WTC11 (cell line): Measurements from ENCODE around the gene VPS8. TPM values are rescaled to one million over a fixed set of nuclear protein-coding genes. Genes with fewer than 3 reads are reported as not detected.

Experiments
- ATAC-seq: fragments of 200-7000 bp; cut with Tn5 transposase; 2 replicates; pipeline ENCODE4 v1.10.0; 2021; ENCODE audit warnings: mild to moderate bottlenecking, moderate library complexity
- CTCF ChIA-PET: fragments of 300-600 bp; sonication (Branson Sonifier 250); formaldehyde crosslinking; loops from one replicate; lab custom pipeline; 2021; ENCODE audit warnings: antibody characterized with exemption; lab: Charles Lee
- POLR2A ChIA-PET: fragments of 350-600 bp; sonication (Branson Sonifier 250); formaldehyde crosslinking; loops from one replicate; lab custom pipeline; 2021; ENCODE audit warnings: antibody characterized with exemption; lab: Charles Lee
- DNase-seq: peaks from one replicate; pipeline ENCODE4 v3.0.0; 2021; ENCODE audit warnings: low spot score
- H3K27ac Mint-ChIP-seq: 2 replicates; pipeline ENCODE4 v1.8.0; 2021; ENCODE audit warnings: mixed read lengths
- H3K27me3 Mint-ChIP-seq: 2 replicates; pipeline ENCODE4 v1.8.0; 2021; ENCODE audit warnings: low read depth, mild to moderate bottlenecking, moderate library complexity, mixed read lengths
- H3K36me3 Mint-ChIP-seq: 2 replicates; pipeline ENCODE4 v1.8.0; 2021; ENCODE audit warnings: mixed read lengths
- H3K4me1 Mint-ChIP-seq: 2 replicates; pipeline ENCODE4 v1.8.0; 2022; ENCODE audit warnings: mixed read lengths
- H3K4me3 Mint-ChIP-seq: 2 replicates; pipeline ENCODE4 v1.8.0; 2021; ENCODE audit warnings: mild to moderate bottlenecking, moderate library complexity, mixed read lengths
- H3K9me3 Mint-ChIP-seq: 2 replicates; pipeline ENCODE4 v1.8.0; 2021; ENCODE audit warnings: mixed read lengths
- ATF1 ChIP-seq: sonication (generic); formaldehyde crosslinking; IDR thresholded peaks from 2 replicates; pipeline ENCODE4 v1.8.1; 2023; ENCODE audit warnings: mild to moderate bottlenecking, moderate library complexity, missing genetic modification reagents
- ATF6 ChIP-seq: sonication (generic); formaldehyde crosslinking; IDR thresholded peaks from 2 replicates; pipeline ENCODE4 v1.8.1; 2023; ENCODE audit warnings: mild to moderate bottlenecking, missing genetic modification reagents
- CTCF ChIP-seq: fragments of 200-600 bp; IDR thresholded peaks from 2 replicates; pipeline ENCODE4 v1.8.0; 2022; ENCODE audit warnings: antibody characterized with exemption
- FOXK1 ChIP-seq: sonication (generic); formaldehyde crosslinking; IDR thresholded peaks from 2 replicates; pipeline ENCODE4 v1.8.0; 2022; ENCODE audit warnings: mild to moderate bottlenecking, moderate library complexity, missing genetic modification reagents
- FOXP1 ChIP-seq: sonication (generic); formaldehyde crosslinking; IDR thresholded peaks from 2 replicates; pipeline ENCODE4 v1.8.0; 2022; ENCODE audit warnings: missing genetic modification reagents, mild to moderate bottlenecking, moderate library complexity, borderline replicate concordance
- IRF2 ChIP-seq: sonication (generic); formaldehyde crosslinking; IDR thresholded peaks from 2 replicates; pipeline ENCODE4 v1.8.0; 2022; ENCODE audit warnings: low read depth, missing genetic modification reagents, borderline replicate concordance
- KAT7 ChIP-seq: sonication (generic); formaldehyde crosslinking; IDR thresholded peaks from 2 replicates; pipeline ENCODE4 v1.8.1; 2023; ENCODE audit warnings: missing genetic modification reagents, mild to moderate bottlenecking, borderline replicate concordance
- PRRX2 ChIP-seq: fragments of 250-450 bp; sonication (Bioruptor Pico); IDR thresholded peaks from 2 replicates; pipeline ENCODE4 v1.8.0; 2021; ENCODE audit warnings: mild to moderate bottlenecking
- SMAD4 ChIP-seq: sonication (generic); formaldehyde crosslinking; IDR thresholded peaks from 2 replicates; pipeline ENCODE4 v1.8.0; 2022; ENCODE audit warnings: mild to moderate bottlenecking, missing genetic modification reagents
- SOX15 ChIP-seq: fragments of 250-450 bp; sonication (Bioruptor Pico); IDR thresholded peaks from 2 replicates; pipeline ENCODE4 v1.9.0; 2021; ENCODE audit warnings: mild to moderate bottlenecking
- TP53 ChIP-seq: sonication (generic); formaldehyde crosslinking; IDR thresholded peaks from 2 replicates; pipeline ENCODE4 v1.8.1; 2023; ENCODE audit warnings: mild to moderate bottlenecking, missing genetic modification reagents
- USF2 ChIP-seq: sonication (generic); formaldehyde crosslinking; IDR thresholded peaks from 2 replicates; pipeline ENCODE4 v1.8.1; 2023; ENCODE audit warnings: mild to moderate bottlenecking, missing genetic modification reagents, moderate library complexity
- ZBTB21 ChIP-seq: sonication (generic); formaldehyde crosslinking; IDR thresholded peaks from 2 replicates; pipeline ENCODE4 v1.8.1; 2023; ENCODE audit warnings: mild to moderate bottlenecking, missing genetic modification reagents, borderline replicate concordance
- ZNF219 ChIP-seq: sonication (generic); formaldehyde crosslinking; IDR thresholded peaks from 2 replicates; pipeline ENCODE4 v1.8.0; 2023; ENCODE audit warnings: missing genetic modification reagents, mild to moderate bottlenecking, borderline replicate concordance
- ZNF232 ChIP-seq: sonication (generic); formaldehyde crosslinking; IDR thresholded peaks from 2 replicates; pipeline ENCODE4 v1.8.0; 2022; ENCODE audit warnings: mild to moderate bottlenecking, missing genetic modification reagents
- ZNF263 ChIP-seq: sonication (generic); formaldehyde crosslinking; IDR thresholded peaks from 2 replicates; pipeline ENCODE4 v1.8.1; 2022; ENCODE audit warnings: low read depth, mild to moderate bottlenecking, moderate library complexity, missing genetic modification reagents
- ZNF396 ChIP-seq: fragments of 250-450 bp; sonication (Bioruptor Pico); IDR thresholded peaks from 2 replicates; pipeline ENCODE4 v1.8.0; 2021; ENCODE audit warnings: mild to moderate bottlenecking, moderate library complexity, borderline replicate concordance
- total RNA-seq: library from RNA; stranded (reverse); gene quantifications from 3 replicates; pipeline ENCODE4 v1.2.3, GENCODE V29; 2021

VPS8 gene
- total RNA-seq, 1 experiment from 2014 or later, result 44.9 TPM

DNA sequence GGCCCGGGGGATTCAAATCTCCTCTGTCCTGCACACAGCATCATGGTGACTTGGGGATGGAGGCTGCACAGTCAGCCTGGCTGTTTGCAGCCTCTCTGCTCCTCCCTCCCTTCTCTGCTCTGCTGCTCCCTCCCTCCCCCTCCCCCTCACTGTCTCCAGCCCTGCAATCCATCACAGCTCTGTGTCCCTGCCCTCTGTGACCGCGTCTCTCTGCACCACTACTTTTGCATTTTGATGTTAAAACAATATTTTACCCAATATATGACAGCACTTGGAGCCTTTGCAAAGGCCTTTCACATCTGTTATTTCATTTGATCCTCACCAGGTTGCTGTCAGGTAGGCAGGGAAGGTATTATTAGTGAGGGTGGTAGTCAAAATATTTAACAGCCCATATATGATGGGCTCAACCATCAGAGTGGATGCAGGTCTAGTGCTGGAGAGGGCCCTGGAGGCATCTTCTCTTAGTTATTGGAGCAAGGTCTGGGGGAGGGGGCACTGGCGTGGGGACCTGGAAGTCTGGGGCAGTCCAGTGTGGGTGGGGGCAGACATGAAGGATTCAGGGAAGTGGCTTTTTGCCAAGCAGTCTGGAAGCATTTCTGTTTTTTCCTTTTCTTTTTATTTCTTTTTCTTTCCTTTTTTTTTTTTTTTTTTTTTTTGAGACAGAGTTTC lies 16.3 kb upstream of the VPS8 start:
- TF ChIP-seq PRRX2 (no peak), FOXK1 (CRISPR knock-in tag) (no peak)
- Mint-ChIP-seq H3K27me3 (no peaks in the 10 kb centered on the region; the same call in 1 of the 2 replicates), H3K4me1 (peaks cover 18% of the 10 kb centered on the region), H3K9me3 (no peaks in the 10 kb centered on the region), H3K27ac (no peak overlapping the region), H3K36me3 (no peaks in the 10 kb centered on the region), H3K4me3 (no peak overlapping the region)
- POLR2A ChIA-PET, result no interaction called here
- DNase-seq (no peak), ATAC-seq (peak; percentile 50)
- CTCF ChIA-PET, result interaction anchor here (0.6 kb wide), 2 partner anchors 245 to 426 kb away, joined by 3 read pairs; no protein-coding TSS in a partner anchor

DNA sequence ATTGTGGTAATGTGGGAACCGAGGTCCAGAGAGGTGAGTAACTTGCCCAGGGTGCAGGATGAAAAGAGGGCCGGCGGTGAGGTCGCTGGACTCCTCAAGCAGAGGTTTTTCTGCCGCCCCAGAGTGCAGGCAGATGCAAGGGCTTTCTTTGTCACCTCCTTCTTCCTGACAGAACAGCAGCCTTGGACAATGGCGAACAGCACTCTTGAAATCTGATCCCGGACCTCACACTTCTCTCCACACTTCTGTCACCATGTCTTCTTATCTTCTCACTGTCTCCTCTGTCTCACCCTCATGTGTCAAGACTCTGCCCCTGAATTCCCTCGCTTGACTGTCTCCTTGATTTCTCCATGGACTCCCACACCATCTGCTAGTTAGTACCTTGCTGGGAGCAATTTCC lies 15.4 kb upstream of the VPS8 start:
- no peak for TF ChIP-seq ZNF263 (CRISPR knock-in tag)
- no peak for DNase-seq
- ChIA-PET CTCF (interaction anchor here (0.6 to 4.1 kb wide), 3 partner anchors 84 to 246 kb away, joined by 3 to 15 read pairs (median 4); partner anchors contain the start of gene EPHB3), POLR2A (no interaction called here)
- peaks cover 11% of the 10 kb centered on the region for H3K4me1 Mint-ChIP-seq
- no peak overlapping the region for H3K27ac Mint-ChIP-seq
- ATAC-seq, result no peak
- H3K36me3 Mint-ChIP-seq, result no peaks in the 10 kb centered on the region
- no peaks in the 10 kb centered on the region; the same call in 1 of the 2 replicates for H3K27me3 Mint-ChIP-seq
- no peak overlapping the region for H3K4me3 Mint-ChIP-seq
- no peaks in the 10 kb centered on the region for H3K9me3 Mint-ChIP-seq

- TF ChIP-seq KAT7 (CRISPR knock-in tag) (no peak), ZBTB21 (CRISPR knock-in tag) (no peak), IRF2 (CRISPR knock-in tag) (no peak), TP53 (CRISPR knock-in tag) (no peak), ZNF232 (CRISPR knock-in tag) (no peak), SOX15 (CRISPR knock-in tag) (no peak), ZNF219 (no peak), ATF1 (CRISPR knock-in tag) (no peak), CTCF (no peak), ZNF396 (CRISPR knock-in tag) (no peak), FOXP1 (CRISPR knock-in tag) (no peak), SMAD4 (CRISPR knock-in tag) (no peak), ATF6 (CRISPR knock-in tag) (no peak), USF2 (CRISPR knock-in tag) (no peak)
- Mint-ChIP-seq H3K36me3 (no peaks in the 10 kb centered on the region), H3K4me3 (no peak overlapping the region), H3K27me3 (no peaks in the 10 kb centered on the region), H3K27ac (no peak overlapping the region), H3K9me3 (no peaks in the 10 kb centered on the region), H3K4me1 (peaks cover 11% of the 10 kb centered on the region)
- DNase-seq (no peak), ATAC-seq (no peak)
- CTCF ChIA-PET, result interaction anchor here (4.1 kb wide), 1 partner anchor 236 kb away, joined by 15 read pairs; the partner anchor contains the start of gene EPHB3
- POLR2A ChIA-PET, result no interaction called here
Measured at GRCh38 chr3:184796954-184797353, 15.0 kb upstream of the VPS8 start.
